Measurements from ENCODE around the gene OR4N2.
"Not testable (repeated sequence)": the region's sequence is repeated elsewhere in the genome, so short reads cannot be mapped to it uniquely, and the experiment has no call there.

The OR4N2 gene

GRCh38 chr14:19834203-19834848 lies 30.8 kb downstream of the OR4N2 start:
- not testable (repeated sequence) for DNase-seq (ENCODE audit: low spot score)

- DNase-seq (ENCODE audit: low spot score), result no peak
These were observed 34.9 kb downstream of the OR4N2 start for GRCh38 chr14:19838433-19838832.

DNA sequence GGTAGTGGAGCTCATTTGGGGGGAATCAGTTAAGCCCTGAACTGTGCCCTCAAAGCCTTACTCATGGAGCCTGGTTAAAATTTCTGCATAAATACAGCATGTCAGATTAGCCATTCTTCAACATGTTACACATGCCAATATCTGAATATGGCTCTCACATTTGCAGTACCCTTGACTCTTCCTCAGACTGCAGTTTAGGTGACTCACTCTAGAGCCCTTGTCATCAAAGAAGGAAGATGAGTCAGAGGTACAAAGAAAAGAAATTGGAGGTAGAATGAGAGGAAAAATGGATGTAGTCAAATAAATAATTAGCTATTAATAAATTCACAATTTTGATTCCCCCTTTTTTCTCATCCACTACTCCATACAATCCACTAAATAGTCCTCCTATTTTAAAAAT lies 47.8 kb downstream of the OR4N2 start:
- DNase-seq (ENCODE audit: low spot score), result no peak

- not testable (repeated sequence) for DNase-seq (ENCODE audit: low spot score)
These were observed 62.6 kb downstream of the OR4N2 start for GRCh38 chr14:19866061-19866669.

DNA sequence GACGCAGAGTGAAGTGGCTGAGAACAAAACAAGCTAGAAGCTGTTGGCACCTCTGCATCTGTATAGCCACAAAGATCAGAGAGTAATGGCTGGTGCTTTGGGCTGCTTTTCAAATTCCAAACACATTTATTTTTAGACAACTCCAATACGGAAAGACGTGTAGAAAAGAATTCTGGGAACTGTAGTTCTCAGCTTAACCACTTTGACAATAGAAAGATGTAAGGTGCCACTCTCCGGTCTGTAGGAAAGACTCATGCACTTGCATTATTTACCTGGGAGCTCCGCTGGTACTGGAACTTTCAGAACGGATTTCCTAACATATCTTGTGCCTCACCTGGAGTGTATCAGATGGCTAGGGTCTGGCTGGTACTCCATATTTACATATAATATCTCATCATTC lies 69.6 kb downstream of the OR4N2 start:
- no peak for DNase-seq (ENCODE audit: low spot score)

- no peak for DNase-seq (ENCODE audit: low spot score)
These were observed 71.3 kb downstream of the OR4N2 start, which contains the start of gene OR4K2 for GRCh38 chr14:19874842-19875241. OR4K2 (plus strand) TSS chr14:19875142; CDS start chr14:19876268, 1,126 bp downstream.

DNA sequence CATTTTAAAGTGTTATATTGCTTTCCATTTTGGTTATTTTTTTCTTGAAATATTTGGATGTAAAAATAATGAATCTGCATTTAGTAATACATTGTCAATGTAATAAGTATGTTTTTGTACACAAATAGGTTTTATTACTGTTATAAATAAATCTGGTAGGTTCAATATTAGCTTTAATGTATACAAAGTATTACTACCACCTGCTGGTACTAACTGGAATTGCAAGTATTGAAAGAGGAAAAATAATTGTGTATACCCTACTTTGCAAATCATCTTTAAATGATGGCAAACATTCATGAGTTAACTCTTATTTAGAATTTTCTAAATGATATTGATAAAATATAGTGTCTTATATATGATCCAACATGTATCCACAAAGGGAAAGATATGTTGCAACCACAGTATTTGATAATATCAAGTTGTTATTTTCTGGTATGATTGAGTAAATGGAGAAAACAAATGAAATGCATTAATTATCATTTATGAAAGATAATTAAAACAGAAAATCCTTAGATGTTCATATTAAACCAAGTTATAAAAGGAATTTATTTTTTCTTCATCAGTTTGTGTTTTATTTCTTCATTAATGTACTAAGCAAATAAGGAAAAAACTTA lies 74.6 kb downstream of the OR4N2 start:
- DNase-seq (ENCODE audit: low spot score), result no peak

Measured in left forelimb (tissue), 1 donor.